Raji (cell line): ENCODE results near the gene GPR50.

Experiments
- POLR2A ChIP-seq: IDR thresholded peaks from 2 replicates; pipeline ENCODE4 v1.6.1; 2011; ENCODE audit warnings: low read depth, low read length, control low read depth; ENCODE audit not compliant: insufficient read depth

Gene GPR50

GRCh38 chrX:151181088-151181487 lies 4.7 kb downstream of the GPR50 start:
- no peak for TF ChIP-seq POLR2A

- no peak for TF ChIP-seq POLR2A
These were observed 6.9 kb downstream of the GPR50 start for GRCh38 chrX:151183233-151183753.

GRCh38 chrX:151183912-151184565 lies 7.7 kb downstream of the GPR50 start:
- TF ChIP-seq POLR2A = no peak

GRCh38 chrX:151184705-151185104 lies 8.3 kb downstream of the GPR50 start:
- no peak for TF ChIP-seq POLR2A

GRCh38 chrX:151206871-151207270 lies 30.5 kb downstream of the GPR50 start:
- TF ChIP-seq POLR2A = no peak

- no peak for TF ChIP-seq POLR2A
These were observed 49.5 kb downstream of the GPR50 start for GRCh38 chrX:151225843-151226242.

- no peak for TF ChIP-seq POLR2A
These were observed 50.6 kb downstream of the GPR50 start for GRCh38 chrX:151226941-151227340.

- TF ChIP-seq POLR2A = no peak
These were observed 51.2 kb downstream of the GPR50 start for GRCh38 chrX:151227627-151228026.

GRCh38 chrX:151228935-151229334 lies 52.6 kb downstream of the GPR50 start:
- no peak for TF ChIP-seq POLR2A
